HepG2 (cell line): Measurements from ENCODE around the gene ARL4D. TPM values are rescaled to one million over a fixed set of nuclear protein-coding genes. Genes with fewer than 3 reads are reported as not detected.

Experiments used
- BCL6 ChIP-seq: IDR thresholded peaks from 2 replicates; pipeline ENCODE4 v1.6.1; 2016; ENCODE audit warnings: missing genetic modification reagents, missing compliant biosample characterization
- CBX5 ChIP-seq: sonication (generic); formaldehyde crosslinking; IDR thresholded peaks from 2 replicates; pipeline ENCODE4 v1.4.0; 2020; ENCODE audit warnings: missing genetic modification reagents, borderline replicate concordance
- FOXO1 ChIP-seq: sonication (generic); formaldehyde crosslinking; IDR thresholded peaks from 2 replicates; pipeline ENCODE4 v1.4.0; 2020; ENCODE audit warnings: missing genetic modification reagents
- NCOA2 ChIP-seq: sonication (generic); formaldehyde crosslinking; IDR thresholded peaks from 2 replicates; pipeline ENCODE4 v1.8.0; 2022; ENCODE audit warnings: inconsistent platforms
- NRL ChIP-seq: sonication (generic); formaldehyde crosslinking; IDR thresholded peaks from 2 replicates; pipeline ENCODE4 v1.5.0; 2020; ENCODE audit warnings: missing genetic modification reagents, mild to moderate bottlenecking, moderate library complexity, borderline replicate concordance
- PHF8 ChIP-seq: sonication (generic); formaldehyde crosslinking; IDR thresholded peaks from 2 replicates; pipeline ENCODE4 v1.5.0; 2020; ENCODE audit warnings: missing genetic modification reagents
- RBM22 ChIP-seq: fragments of 200-400 bp; formaldehyde crosslinking; optimal IDR thresholded peaks from 2 replicates; pipeline ENCODE3; 2017; ENCODE audit warnings: mild to moderate bottlenecking, low read length, moderate library complexity
- SUZ12 ChIP-seq: fragments of 150-350 bp; IDR thresholded peaks from 2 replicates; pipeline ENCODE4 v1.6.1; 2014; ENCODE audit warnings: low read depth, low read length
- TBX3 ChIP-seq: fragments of 450-650 bp; IDR thresholded peaks from 2 replicates; pipeline ENCODE4 v1.6.1; 2017; ENCODE audit warnings: antibody characterized with exemption, mild to moderate bottlenecking, inconsistent platforms, borderline replicate concordance
- ZBTB38 ChIP-seq: sonication (generic); formaldehyde crosslinking; IDR thresholded peaks from 2 replicates; pipeline ENCODE4 v1.5.1; 2020; ENCODE audit warnings: mild to moderate bottlenecking, missing genetic modification reagents
- ZNF160 ChIP-seq: sonication (generic); formaldehyde crosslinking; IDR thresholded peaks from 2 replicates; pipeline ENCODE4 v1.8.0; 2022; ENCODE audit warnings: mild to moderate bottlenecking, inconsistent platforms, missing genetic modification reagents
- polyA plus RNA-seq, 8 experiments: library from polyadenylated mRNA; depleted of rRNA in 3 of 8; stranded (reverse) in 7 of 8; unstranded in 1 of 8; fragments of >200 nt; fragmentation: Illumina TruSeq in 4 of 8; extraction: Trizol in 4 of 8; gene quantifications; 2 replicates each; pipeline versions ENCODE4 v1.2.1 to v1.2.3, GENCODE V29; 2011 to 2016; ENCODE audit warnings: low read depth in 4 of 8, missing spikeins in 1 of 8, mixed read lengths in 1 of 8; ENCODE audit not compliant: insufficient read depth in 1 of 8
- total RNA-seq, 5 experiments: library from RNA; depleted of rRNA; stranded (reverse); fragments of >200 nt; fragmentation: Illumina TruSeq; extraction: Trizol; gene quantifications; 2 replicates each; pipeline ENCODE4 v1.2.3, GENCODE V29; 2016; ENCODE audit warnings: low read depth in 1 of 5
- TF ChIP-seq, protein P1 (sequence below): sonication (generic); formaldehyde crosslinking; IDR thresholded peaks from 2 replicates; pipeline ENCODE4 v1.5.0; 2020; ENCODE audit warnings: mild to moderate bottlenecking, missing genetic modification reagents, borderline replicate concordance
- TF ChIP-seq, protein P2 (sequence below): sonication (generic); formaldehyde crosslinking; IDR thresholded peaks from 2 replicates; pipeline ENCODE4 v1.9.0; 2021; ENCODE audit warnings: mild to moderate bottlenecking, missing genetic modification reagents

ARL4D gene
- total and polyA plus RNA-seq, 2 of the 13 experiments (the other 11 are each of a cell fraction or from before 2014, with no cell fraction given): 9.0 to 25.9 TPM

DNA sequence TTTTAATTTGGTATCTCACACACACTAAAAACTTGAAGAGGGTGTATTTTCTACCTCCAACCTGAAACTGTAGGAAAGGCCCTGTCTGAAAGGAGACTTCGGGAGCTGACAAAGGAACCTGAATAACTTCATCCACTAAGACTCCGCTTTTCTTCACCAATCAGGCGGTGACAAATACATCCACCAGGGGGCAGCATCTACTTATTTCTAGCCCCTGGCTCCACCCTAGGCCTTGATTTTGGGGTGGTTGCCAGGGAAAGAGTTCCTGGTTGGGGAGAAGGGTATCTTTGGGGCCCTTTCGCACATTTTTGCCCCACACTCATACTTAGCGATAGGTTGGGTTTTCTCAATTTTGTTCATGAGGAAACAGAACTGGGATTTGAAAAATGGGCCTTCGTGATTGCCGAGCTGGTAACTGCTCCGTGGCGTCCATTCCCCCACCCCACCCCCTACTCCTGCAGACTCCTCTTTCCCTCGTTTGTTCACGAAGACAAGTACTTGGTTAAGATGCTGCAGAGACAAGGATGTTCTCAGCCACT lies 4.8 kb upstream of the ARL4D start (continued):
- TF ChIP-seq, protein P1, sequence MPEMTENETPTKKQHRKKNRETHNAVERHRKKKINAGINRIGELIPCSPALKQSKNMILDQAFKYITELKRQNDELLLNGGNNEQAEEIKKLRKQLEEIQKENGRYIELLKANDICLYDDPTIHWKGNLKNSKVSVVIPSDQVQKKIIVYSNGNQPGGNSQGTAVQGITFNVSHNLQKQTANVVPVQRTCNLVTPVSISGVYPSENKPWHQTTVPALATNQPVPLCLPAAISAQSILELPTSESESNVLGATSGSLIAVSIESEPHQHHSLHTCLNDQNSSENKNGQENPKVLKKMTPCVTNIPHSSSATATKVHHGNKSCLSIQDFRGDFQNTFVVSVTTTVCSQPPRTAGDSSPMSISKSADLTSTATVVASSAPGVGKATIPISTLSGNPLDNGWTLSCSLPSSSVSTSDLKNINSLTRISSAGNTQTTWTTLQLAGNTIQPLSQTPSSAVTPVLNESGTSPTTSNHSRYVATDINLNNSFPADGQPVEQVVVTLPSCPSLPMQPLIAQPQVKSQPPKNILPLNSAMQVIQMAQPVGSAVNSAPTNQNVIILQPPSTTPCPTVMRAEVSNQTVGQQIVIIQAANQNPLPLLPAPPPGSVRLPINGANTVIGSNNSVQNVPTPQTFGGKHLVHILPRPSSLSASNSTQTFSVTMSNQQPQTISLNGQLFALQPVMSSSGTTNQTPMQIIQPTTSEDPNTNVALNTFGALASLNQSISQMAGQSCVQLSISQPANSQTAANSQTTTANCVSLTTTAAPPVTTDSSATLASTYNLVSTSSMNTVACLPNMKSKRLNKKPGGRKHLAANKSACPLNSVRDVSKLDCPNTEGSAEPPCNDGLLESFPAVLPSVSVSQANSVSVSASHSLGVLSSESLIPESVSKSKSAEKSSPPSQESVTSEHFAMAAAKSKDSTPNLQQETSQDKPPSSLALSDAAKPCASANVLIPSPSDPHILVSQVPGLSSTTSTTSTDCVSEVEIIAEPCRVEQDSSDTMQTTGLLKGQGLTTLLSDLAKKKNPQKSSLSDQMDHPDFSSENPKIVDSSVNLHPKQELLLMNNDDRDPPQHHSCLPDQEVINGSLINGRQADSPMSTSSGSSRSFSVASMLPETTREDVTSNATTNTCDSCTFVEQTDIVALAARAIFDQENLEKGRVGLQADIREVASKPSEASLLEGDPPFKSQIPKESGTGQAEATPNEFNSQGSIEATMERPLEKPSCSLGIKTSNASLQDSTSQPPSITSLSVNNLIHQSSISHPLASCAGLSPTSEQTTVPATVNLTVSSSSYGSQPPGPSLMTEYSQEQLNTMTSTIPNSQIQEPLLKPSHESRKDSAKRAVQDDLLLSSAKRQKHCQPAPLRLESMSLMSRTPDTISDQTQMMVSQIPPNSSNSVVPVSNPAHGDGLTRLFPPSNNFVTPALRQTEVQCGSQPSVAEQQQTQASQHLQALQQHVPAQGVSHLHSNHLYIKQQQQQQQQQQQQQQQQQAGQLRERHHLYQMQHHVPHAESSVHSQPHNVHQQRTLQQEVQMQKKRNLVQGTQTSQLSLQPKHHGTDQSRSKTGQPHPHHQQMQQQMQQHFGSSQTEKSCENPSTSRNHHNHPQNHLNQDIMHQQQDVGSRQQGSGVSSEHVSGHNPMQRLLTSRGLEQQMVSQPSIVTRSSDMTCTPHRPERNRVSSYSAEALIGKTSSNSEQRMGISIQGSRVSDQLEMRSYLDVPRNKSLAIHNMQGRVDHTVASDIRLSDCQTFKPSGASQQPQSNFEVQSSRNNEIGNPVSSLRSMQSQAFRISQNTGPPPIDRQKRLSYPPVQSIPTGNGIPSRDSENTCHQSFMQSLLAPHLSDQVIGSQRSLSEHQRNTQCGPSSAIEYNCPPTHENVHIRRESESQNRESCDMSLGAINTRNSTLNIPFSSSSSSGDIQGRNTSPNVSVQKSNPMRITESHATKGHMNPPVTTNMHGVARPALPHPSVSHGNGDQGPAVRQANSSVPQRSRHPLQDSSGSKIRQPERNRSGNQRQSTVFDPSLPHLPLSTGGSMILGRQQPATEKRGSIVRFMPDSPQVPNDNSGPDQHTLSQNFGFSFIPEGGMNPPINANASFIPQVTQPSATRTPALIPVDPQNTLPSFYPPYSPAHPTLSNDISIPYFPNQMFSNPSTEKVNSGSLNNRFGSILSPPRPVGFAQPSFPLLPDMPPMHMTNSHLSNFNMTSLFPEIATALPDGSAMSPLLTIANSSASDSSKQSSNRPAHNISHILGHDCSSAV (CRISPR knock-in tag): no peak
- TF ChIP-seq ZNF160 (CRISPR knock-in tag): 0 out of 2 replicates have a peak, but pooled peaks have one; percentile 52
- TF ChIP-seq NCOA2 (CRISPR knock-in tag): peak; percentile 29; the same call in 1 of the 2 replicates
- TF ChIP-seq ZBTB38 (CRISPR knock-in tag): peak; percentile 76
- TF ChIP-seq, protein P2, sequence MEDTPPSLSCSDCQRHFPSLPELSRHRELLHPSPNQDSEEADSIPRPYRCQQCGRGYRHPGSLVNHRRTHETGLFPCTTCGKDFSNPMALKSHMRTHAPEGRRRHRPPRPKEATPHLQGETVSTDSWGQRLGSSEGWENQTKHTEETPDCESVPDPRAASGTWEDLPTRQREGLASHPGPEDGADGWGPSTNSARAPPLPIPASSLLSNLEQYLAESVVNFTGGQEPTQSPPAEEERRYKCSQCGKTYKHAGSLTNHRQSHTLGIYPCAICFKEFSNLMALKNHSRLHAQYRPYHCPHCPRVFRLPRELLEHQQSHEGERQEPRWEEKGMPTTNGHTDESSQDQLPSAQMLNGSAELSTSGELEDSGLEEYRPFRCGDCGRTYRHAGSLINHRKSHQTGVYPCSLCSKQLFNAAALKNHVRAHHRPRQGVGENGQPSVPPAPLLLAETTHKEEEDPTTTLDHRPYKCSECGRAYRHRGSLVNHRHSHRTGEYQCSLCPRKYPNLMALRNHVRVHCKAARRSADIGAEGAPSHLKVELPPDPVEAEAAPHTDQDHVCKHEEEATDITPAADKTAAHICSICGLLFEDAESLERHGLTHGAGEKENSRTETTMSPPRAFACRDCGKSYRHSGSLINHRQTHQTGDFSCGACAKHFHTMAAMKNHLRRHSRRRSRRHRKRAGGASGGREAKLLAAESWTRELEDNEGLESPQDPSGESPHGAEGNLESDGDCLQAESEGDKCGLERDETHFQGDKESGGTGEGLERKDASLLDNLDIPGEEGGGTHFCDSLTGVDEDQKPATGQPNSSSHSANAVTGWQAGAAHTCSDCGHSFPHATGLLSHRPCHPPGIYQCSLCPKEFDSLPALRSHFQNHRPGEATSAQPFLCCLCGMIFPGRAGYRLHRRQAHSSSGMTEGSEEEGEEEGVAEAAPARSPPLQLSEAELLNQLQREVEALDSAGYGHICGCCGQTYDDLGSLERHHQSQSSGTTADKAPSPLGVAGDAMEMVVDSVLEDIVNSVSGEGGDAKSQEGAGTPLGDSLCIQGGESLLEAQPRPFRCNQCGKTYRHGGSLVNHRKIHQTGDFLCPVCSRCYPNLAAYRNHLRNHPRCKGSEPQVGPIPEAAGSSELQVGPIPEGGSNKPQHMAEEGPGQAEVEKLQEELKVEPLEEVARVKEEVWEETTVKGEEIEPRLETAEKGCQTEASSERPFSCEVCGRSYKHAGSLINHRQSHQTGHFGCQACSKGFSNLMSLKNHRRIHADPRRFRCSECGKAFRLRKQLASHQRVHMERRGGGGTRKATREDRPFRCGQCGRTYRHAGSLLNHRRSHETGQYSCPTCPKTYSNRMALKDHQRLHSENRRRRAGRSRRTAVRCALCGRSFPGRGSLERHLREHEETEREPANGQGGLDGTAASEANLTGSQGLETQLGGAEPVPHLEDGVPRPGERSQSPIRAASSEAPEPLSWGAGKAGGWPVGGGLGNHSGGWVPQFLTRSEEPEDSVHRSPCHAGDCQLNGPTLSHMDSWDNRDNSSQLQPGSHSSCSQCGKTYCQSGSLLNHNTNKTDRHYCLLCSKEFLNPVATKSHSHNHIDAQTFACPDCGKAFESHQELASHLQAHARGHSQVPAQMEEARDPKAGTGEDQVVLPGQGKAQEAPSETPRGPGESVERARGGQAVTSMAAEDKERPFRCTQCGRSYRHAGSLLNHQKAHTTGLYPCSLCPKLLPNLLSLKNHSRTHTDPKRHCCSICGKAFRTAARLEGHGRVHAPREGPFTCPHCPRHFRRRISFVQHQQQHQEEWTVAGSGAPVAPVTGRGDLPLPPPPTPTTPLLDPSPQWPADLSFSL (CRISPR knock-in tag): no peak
- TF ChIP-seq SUZ12: no peak
- 0 out of 2 replicates have a peak, but pooled peaks have one; percentile 10 for TF ChIP-seq BCL6 (CRISPR knock-in tag)
- TF ChIP-seq CBX5 (CRISPR knock-in tag): peak; percentile 30; the same call in 1 of the 2 replicates
- TF ChIP-seq NRL (CRISPR knock-in tag): 0 out of 2 replicates have a peak, but pooled peaks have one; percentile 33
- TF ChIP-seq PHF8: peak; percentile 37; the same call in 1 of the 2 replicates
- TF ChIP-seq RBM22: no peak
- 0 out of 2 replicates have a peak, but pooled peaks have one; percentile 26 for TF ChIP-seq FOXO1 (CRISPR knock-in tag)
- no peak for TF ChIP-seq TBX3
